ACC112 (cell line): ENCODE measurements around the gene FUCA2.
"Not testable (repeated sequence)": the region's sequence is repeated elsewhere in the genome, so short reads cannot be mapped to it uniquely, and the experiment has no call there.

Source experiments
- H2AFZ ChIP-seq: fragments of 200-600 bp; sonication (generic); one replicate; pipeline ENCODE4 v1.6.0; 2017; ENCODE audit warnings: antibody characterized with exemption, low read length; ENCODE audit not compliant: unreplicated experiment
- H3K27ac ChIP-seq: fragments of 200-600 bp; sonication (generic); 2 replicates; pipeline ENCODE4 v1.5.1; 2014; ENCODE audit warnings: low read depth, mild to moderate bottlenecking, antibody characterized with exemption, low read length, moderate library complexity
- H3K27me3 ChIP-seq: fragments of 200-600 bp; sonication (generic); 2 replicates; pipeline ENCODE4 v1.6.1; 2014; ENCODE audit warnings: mild to moderate bottlenecking, antibody characterized with exemption, low read length, moderate library complexity, mixed read lengths; ENCODE audit not compliant: insufficient read depth
- H3K36me3 ChIP-seq: fragments of 200-600 bp; sonication (generic); 2 replicates; pipeline ENCODE4 v1.6.1; 2016; ENCODE audit warnings: mild to moderate bottlenecking, antibody characterized with exemption, low read length, moderate library complexity, mixed read lengths; ENCODE audit not compliant: insufficient read depth
- H3K4me1 ChIP-seq: fragments of 200-600 bp; sonication (generic); one replicate; pipeline ENCODE4 v1.6.1; 2016; ENCODE audit warnings: low read length, mixed read lengths; ENCODE audit not compliant: insufficient read depth, unreplicated experiment, control insufficient read depth
- H3K4me3 ChIP-seq: fragments of 200-600 bp; sonication (generic); 2 replicates; pipeline ENCODE4 v1.5.1; 2014; ENCODE audit warnings: mild to moderate bottlenecking, low read depth, low read length
- H3K79me2 ChIP-seq: fragments of 200-600 bp; sonication (generic); one replicate; pipeline ENCODE4 v1.6.0; 2016; ENCODE audit warnings: low read length; ENCODE audit not compliant: control insufficient read depth, unreplicated experiment, insufficient read depth

The FUCA2 gene

DNA sequence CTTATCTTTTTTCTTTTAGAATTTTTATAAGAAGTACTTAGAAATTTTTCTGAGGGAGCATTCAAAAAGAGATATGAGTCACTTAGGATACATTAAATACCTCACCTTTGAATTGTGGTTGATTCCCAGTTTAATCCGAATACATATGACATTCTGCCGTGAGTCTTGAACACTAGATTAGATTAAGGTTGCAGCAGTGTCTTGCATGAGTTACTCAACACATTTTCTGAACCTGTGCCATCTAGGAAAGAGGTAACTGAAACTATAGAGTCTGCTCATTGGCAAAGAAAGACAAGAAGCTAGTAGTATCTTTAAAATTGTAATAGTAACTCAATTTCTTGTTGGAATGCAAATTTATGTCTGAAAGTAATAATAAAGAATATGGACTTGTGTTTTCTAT is 46.0 kb downstream of the FUCA2 start:
- no peak overlapping the region for H2AFZ ChIP-seq
- H3K4me3 ChIP-seq = no peak overlapping the region
- H3K27me3 ChIP-seq = no peaks in the 10 kb centered on the region
- H3K79me2 ChIP-seq = no peaks in the 10 kb centered on the region
- peaks cover 3% of the 10 kb centered on the region; the same call in 1 of the 2 replicates for H3K36me3 ChIP-seq
- no peak overlapping the region for H3K27ac ChIP-seq
- no peaks in the 10 kb centered on the region for H3K4me1 ChIP-seq

DNA sequence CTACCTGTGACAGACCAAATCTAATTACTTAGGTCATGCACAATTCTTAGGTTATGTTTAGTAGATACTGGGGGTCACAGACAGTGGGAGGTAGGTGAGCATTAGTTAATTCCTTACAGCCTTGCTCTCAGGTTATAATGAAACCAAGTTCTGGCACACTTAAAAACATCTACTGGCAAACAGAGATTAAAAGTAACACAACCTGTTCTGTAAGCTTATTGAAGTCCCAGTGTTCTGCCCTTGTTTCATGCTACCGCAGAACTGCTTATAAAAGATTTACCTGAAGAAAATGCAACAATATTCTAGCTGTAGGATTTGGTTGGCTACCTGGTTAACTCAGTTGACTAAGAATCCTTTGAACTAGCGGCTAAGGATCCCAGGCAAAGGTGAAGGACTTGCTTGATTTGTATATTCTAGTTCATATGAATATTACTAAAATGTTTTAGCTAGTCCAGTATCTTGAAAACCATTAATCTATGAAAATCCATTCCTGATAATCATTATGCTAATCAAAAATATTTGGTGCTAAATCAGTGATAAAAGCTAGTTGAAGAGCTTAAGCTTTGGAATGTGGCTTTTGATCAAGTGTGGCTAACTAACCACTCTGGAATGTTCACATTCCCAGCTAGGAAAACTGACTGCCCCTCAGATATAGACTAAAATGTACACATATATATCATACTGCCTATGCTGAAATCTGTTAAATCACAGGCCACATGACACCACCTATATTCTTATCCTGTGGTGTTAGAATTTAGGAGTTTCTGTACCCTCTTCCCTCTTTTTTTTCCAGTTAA is 53.8 kb downstream of the FUCA2 start:
- H3K79me2 ChIP-seq = peaks cover 11% of the 10 kb centered on the region
- H3K4me3 ChIP-seq = no peak overlapping the region
- H3K27ac ChIP-seq = no peak overlapping the region

GRCh38 chr6:143451531-143451930 is 60.0 kb downstream of the FUCA2 start:
- Histone ChIP-seq H3K27me3 (no peaks in the 10 kb centered on the region), H3K79me2 (peaks cover 35% of the 10 kb centered on the region), H3K4me1 (peaks cover 14% of the 10 kb centered on the region), H3K36me3 (no peaks in the 10 kb centered on the region), H3K4me3 (peak overlapping the region; percentile 91), H2AFZ (peak overlapping the region; percentile 87), H3K27ac (no peak overlapping the region)

More for the DNA sequence above, 53.8 kb downstream of the FUCA2 start:
- Histone ChIP-seq H3K27me3 (no peaks in the 10 kb centered on the region), H3K36me3 (no peaks in the 10 kb centered on the region), H3K4me1 (peaks cover 18% of the 10 kb centered on the region), H2AFZ (no peak overlapping the region)

GRCh38 chr6:143450453-143451371 is 60.8 kb downstream of the FUCA2 start, which contains the start of the genes ADAT2 and PEX3:
Gene ADAT2, minus strand, starts transcription at chr6:143450695. Its CDS starts 37 bp downstream, at chr6:143450658.
Gene PEX3, plus strand, starts transcription at chr6:143450805. Its CDS starts 238 bp downstream, at chr6:143451043.
- Histone ChIP-seq H3K27me3 (no peaks in the 10 kb centered on the region), H3K79me2 (peaks cover 35% of the 10 kb centered on the region), H3K27ac (peak within 1 kb of the TSS; percentile 44), H2AFZ (peak within 1 kb of the TSS; percentile 98), H3K4me3 (peak within 1 kb of the TSS; percentile 91), H3K4me1 (peaks cover 14% of the 10 kb centered on the region), H3K36me3 (no peaks in the 10 kb centered on the region)

DNA sequence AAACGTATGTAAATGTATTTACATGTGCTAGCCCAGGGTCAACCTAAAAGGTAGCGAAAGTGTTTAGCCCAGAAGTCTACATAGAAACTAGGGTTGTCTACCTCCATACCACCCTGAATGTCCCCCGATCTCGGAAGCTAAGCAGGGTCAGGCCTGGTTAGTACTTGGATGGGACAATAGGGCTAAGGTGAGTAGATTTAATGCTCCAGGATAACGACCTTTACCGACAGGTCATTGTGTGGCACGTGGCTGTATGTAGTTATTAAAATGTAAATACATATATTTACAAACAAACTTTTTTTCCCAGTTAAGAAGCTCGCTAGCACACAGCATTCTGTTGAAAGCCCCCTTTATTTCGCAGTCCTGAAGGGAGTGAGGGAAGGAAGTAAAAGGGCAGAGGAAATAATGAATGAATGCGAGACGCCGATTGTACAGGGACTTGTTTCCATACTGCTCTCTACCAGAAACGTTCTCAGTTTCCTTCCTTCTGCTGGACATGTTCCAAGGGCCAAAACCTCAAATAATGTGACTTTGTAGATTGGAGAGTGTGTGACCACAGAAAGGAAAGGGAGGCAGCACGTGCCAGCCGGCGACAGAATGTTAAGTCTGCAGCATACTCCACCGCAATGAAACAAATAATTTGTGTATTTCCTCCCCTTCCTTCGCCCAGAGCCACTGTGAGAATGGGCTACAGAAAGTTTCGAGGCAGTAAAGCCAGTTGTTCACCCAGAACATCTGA is 61.6 kb downstream of the FUCA2 start:
- H3K27me3 ChIP-seq = no peaks in the 10 kb centered on the region
- H3K4me1 ChIP-seq = peaks cover 14% of the 10 kb centered on the region
- no peaks in the 10 kb centered on the region for H3K36me3 ChIP-seq
- peak overlapping the region; percentile 91 for H3K4me3 ChIP-seq
- H3K27ac ChIP-seq = peak overlapping the region; percentile 44
- peak overlapping the region; percentile 98 for H2AFZ ChIP-seq
- peaks cover 41% of the 10 kb centered on the region for H3K79me2 ChIP-seq

- Histone ChIP-seq H3K79me2 (peaks cover 41% of the 10 kb centered on the region), H2AFZ (peak overlapping the region; percentile 98)
Measured at GRCh38 chr6:143449082-143449713, 62.3 kb downstream of the FUCA2 start.

DNA sequence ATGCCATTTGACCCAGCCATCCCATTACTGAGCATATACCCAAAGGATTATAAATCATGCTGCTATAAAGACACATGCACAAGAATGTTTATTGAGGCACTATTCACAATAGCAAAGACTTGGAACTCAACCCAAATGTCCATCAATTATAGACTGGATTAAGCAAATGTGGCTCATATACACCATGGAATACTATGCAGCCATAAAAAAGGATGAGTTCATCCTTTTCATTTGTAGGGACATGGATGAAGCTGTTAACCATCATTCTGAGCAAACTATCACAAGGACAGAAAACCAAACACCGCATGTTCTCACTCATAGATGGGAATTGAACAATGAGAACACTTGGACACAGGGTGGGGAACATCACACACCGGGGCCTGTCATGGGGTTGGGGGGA is 63.7 kb downstream of the FUCA2 start:
- not testable (repeated sequence) for H3K27ac ChIP-seq, H3K4me3 ChIP-seq, H3K36me3 ChIP-seq, H2AFZ ChIP-seq, H3K27me3 ChIP-seq
- Histone ChIP-seq H3K4me1 (peaks cover 10% of the 10 kb centered on the region), H3K79me2 (peaks cover 37% of the 10 kb centered on the region)

More at GRCh38 chr6:143449082-143449713, 62.3 kb downstream of the FUCA2 start:
- no peaks in the 10 kb centered on the region for H3K27me3 ChIP-seq
- peaks cover 14% of the 10 kb centered on the region for H3K4me1 ChIP-seq
- H3K4me3 ChIP-seq = peak overlapping the region; percentile 91
- peak overlapping the region; percentile 44; the same call in 1 of the 2 replicates for H3K27ac ChIP-seq
- H3K36me3 ChIP-seq = no peaks in the 10 kb centered on the region
